Measurements from ENCODE around the gene SLC52A3. TPM values are rescaled to one million over a fixed set of nuclear protein-coding genes. Genes with fewer than 3 reads are reported as not detected.

Gene SLC52A3
- total and polyA plus RNA-seq, 2 experiments from 2014 or later, result 0.12 TPM; not detected in 1

DNA sequence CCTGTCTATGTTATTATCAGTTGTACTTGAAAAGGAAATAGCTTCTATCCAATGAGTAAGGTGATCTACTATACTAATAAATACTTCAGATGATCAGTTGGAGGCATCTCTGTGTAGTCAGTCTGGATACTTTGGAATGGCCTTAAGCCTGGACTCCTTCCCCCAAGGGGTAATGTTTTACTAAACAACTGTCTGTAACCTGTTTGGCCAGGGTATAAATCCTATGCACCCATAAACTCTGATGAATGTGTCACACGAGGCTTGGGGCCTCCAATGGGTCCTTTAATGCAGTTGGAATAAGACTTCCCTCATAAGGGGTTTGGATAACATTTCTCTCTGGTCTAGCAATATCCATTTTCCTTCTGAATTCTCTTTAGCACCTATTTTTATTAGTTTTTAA is 19.5 kb upstream of the SLC52A3 start:
- TF ChIP-seq, protein P1, sequence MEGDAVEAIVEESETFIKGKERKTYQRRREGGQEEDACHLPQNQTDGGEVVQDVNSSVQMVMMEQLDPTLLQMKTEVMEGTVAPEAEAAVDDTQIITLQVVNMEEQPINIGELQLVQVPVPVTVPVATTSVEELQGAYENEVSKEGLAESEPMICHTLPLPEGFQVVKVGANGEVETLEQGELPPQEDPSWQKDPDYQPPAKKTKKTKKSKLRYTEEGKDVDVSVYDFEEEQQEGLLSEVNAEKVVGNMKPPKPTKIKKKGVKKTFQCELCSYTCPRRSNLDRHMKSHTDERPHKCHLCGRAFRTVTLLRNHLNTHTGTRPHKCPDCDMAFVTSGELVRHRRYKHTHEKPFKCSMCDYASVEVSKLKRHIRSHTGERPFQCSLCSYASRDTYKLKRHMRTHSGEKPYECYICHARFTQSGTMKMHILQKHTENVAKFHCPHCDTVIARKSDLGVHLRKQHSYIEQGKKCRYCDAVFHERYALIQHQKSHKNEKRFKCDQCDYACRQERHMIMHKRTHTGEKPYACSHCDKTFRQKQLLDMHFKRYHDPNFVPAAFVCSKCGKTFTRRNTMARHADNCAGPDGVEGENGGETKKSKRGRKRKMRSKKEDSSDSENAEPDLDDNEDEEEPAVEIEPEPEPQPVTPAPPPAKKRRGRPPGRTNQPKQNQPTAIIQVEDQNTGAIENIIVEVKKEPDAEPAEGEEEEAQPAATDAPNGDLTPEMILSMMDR (IDR thresholded peaks at IDR 0.05; ENCODE audit: low read depth, low read length), result no peak
- Histone ChIP-seq H3K4me3 (no peak overlapping the region), H3K4me1 (ENCODE audit: low read depth) (no peaks in the 10 kb centered on the region), H3K36me3 (no peaks in the 10 kb centered on the region), H3K9me3 (ENCODE audit: low read depth) (no peaks in the 10 kb centered on the region), H3K27me3 (no peaks in the 10 kb centered on the region), H3K27ac (no peak overlapping the region)
- no peak for DNase-seq (ENCODE audit: low read depth in 1 of 2, low spot score in 1 of 2)

DNA sequence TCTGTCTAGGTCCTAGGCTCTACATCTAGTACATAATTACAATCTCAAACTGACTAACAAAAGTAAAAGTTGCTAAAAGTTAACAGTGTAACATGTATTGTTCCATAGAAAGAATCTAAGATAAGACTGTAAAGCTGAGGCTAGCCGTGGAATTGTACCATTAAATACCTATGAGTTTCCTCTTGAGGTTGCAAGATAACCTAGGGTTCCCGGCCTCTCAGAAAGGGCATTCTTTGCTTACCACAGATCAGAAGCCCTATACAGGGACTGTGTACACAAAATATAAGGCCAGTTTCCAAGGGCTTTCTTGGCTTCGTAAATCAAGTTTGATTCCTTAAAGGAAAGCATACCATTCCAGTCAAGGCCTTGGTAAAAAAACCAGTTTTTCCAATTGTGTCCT is 11.5 kb upstream of the SLC52A3 start:
- TF ChIP-seq, protein P1 (IDR thresholded peaks at IDR 0.05; ENCODE audit: low read depth, low read length), result no peak
- Histone ChIP-seq H3K4me1 (ENCODE audit: low read depth) (peaks cover 6% of the 10 kb centered on the region), H3K36me3 (no peaks in the 10 kb centered on the region), H3K4me3 (no peak overlapping the region), H3K27me3 (no peaks in the 10 kb centered on the region), H3K9me3 (ENCODE audit: low read depth) (no peaks in the 10 kb centered on the region), H3K27ac (peak overlapping the region; percentile 54)
- peak in 1 of 2 donors; percentile 24 for DNase-seq (ENCODE audit: low read depth in 1 of 2, low spot score in 1 of 2)

DNA sequence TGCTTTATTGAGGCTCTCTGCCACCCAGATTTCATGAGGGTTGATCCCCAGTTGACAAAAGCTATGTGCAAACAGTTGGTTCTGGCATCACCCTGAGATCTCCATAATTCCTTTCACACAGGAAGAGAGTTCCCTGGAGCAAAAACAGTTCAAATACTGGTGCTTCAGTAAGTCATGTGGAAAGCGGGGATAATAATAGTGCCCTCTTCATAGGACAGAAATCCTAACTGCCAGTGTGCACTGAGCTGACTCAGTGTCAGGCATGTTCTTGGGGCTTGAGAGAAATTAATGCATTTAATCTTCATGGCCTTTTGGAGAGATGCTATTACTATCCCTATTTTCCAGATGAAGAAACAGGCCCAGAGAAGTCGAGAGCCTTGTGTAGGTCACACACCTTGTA is 7.9 kb upstream of the SLC52A3 start:
- TF ChIP-seq, protein P1 (IDR thresholded peaks at IDR 0.05; ENCODE audit: low read depth, low read length), result no peak
- peaks cover 6% of the 10 kb centered on the region for H3K4me1 ChIP-seq (ENCODE audit: low read depth)
- H3K4me3 ChIP-seq, result no peak overlapping the region
- H3K27ac ChIP-seq, result no peak overlapping the region
- H3K27me3 ChIP-seq, result no peaks in the 10 kb centered on the region
- no peaks in the 10 kb centered on the region for H3K9me3 ChIP-seq (ENCODE audit: low read depth)
- H3K36me3 ChIP-seq, result no peaks in the 10 kb centered on the region
- DNase-seq (ENCODE audit: low read depth in 1 of 2, low spot score in 1 of 2), result no peak

DNA sequence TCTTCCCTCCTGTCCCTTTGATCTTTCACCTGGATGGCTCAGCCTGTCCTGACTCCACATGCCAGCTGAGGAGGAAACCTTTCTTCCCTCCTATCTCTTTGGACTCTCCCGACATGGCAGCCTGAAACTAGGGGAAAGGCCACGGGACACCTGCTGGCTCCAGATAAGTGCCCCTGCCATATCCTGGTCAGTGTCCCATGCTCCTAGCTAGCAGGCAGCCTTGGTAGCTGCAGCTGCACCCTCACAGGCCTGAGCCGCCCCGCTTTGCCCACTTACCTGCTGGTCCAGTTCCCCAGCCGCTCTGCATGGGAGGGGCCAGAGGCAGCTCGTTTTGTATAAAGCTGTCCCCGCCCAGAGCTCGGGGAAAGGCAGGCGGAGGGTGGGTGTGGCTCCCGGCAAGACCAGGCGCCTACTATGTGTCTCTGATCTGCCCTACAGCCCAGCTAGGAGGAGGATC is 7.4 kb upstream of the SLC52A3 start:
- Histone ChIP-seq H3K27me3 (no peaks in the 10 kb centered on the region), H3K27ac (no peak overlapping the region), H3K4me3 (no peak overlapping the region), H3K9me3 (ENCODE audit: low read depth) (no peaks in the 10 kb centered on the region), H3K4me1 (ENCODE audit: low read depth) (peaks cover 6% of the 10 kb centered on the region), H3K36me3 (no peaks in the 10 kb centered on the region)
- TF ChIP-seq, protein P1 (IDR thresholded peaks at IDR 0.05; ENCODE audit: low read depth, low read length), result no peak
- DNase-seq (ENCODE audit: low read depth in 1 of 2, low spot score in 1 of 2), result no peak

DNA sequence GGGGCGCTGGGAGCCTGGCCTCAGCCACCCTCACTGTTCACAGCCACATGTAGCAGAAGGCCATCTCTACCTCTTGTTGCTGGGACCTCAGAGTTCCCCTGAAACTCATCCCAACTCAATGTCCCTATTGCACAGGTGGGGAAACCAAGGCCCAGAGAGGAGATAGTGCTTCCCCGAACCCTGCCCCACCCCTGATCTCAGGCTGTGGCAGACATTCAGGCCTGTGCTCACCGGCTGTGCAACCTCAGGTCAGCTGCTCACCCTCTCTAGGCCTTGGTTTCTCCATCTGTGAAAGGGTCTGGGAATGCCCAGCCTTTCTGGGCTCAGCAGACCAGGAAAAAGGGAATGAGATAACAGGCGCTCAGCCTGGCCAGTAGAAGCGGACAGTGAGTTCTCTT is 6.4 kb upstream of the SLC52A3 start:
- no peaks in the 10 kb centered on the region for H3K9me3 ChIP-seq (ENCODE audit: low read depth)
- H3K4me1 ChIP-seq (ENCODE audit: low read depth), result peaks cover 3% of the 10 kb centered on the region
- TF ChIP-seq, protein P1 (IDR thresholded peaks at IDR 0.05; ENCODE audit: low read depth, low read length), result no peak

More for the DNA sequence above, 6.4 kb upstream of the SLC52A3 start:
- H3K27ac ChIP-seq, result no peak overlapping the region
- H3K4me3 ChIP-seq, result no peak overlapping the region
- H3K27me3 ChIP-seq, result no peaks in the 10 kb centered on the region
- no peak for DNase-seq (ENCODE audit: low read depth in 1 of 2, low spot score in 1 of 2)
- H3K36me3 ChIP-seq, result no peaks in the 10 kb centered on the region

All from cardiac muscle cell (in vitro differentiated cells and primary cell).